Neural progenitor cell (in vitro differentiated cells): ENCODE results near the gene ATXN1.

Experiments used
- CTCF ChIP-seq: fragments of 200-600 bp; sonication (generic); IDR thresholded peaks from 2 replicates; pipeline ENCODE4 v1.5.1; 2017; ENCODE audit warnings: antibody characterized with exemption, mild to moderate bottlenecking
- EZH2 ChIP-seq: fragments of 200-600 bp; sonication (generic); IDR thresholded peaks from 2 replicates; pipeline ENCODE4 v1.6.1; 2017; ENCODE audit warnings: antibody characterized with exemption, mild to moderate bottlenecking, moderate library complexity
- EZH2phosphoT487 ChIP-seq: fragments of 200-600 bp; sonication (generic); IDR thresholded peaks from 2 replicates; pipeline ENCODE4 v1.6.1; 2017; ENCODE audit warnings: antibody characterized with exemption

GRCh38 chr6:16533210-16533609, 228.1 kb downstream of the ATXN1 start:
- TF ChIP-seq CTCF (no peak), EZH2 (no peak), EZH2phosphoT487 (no peak)
